ENCODE measurements around the gene PPP1R13L. TPM values are rescaled to one million over a fixed set of nuclear protein-coding genes. Genes with fewer than 3 reads are reported as not detected.
A peak's percentile ranks its signal among the peaks of the same experiment; 100 is the strongest.

PPP1R13L gene
- total and polyA plus RNA-seq, 8 donors: 12.9 to 51.4 (median 17.0) TPM

DNA sequence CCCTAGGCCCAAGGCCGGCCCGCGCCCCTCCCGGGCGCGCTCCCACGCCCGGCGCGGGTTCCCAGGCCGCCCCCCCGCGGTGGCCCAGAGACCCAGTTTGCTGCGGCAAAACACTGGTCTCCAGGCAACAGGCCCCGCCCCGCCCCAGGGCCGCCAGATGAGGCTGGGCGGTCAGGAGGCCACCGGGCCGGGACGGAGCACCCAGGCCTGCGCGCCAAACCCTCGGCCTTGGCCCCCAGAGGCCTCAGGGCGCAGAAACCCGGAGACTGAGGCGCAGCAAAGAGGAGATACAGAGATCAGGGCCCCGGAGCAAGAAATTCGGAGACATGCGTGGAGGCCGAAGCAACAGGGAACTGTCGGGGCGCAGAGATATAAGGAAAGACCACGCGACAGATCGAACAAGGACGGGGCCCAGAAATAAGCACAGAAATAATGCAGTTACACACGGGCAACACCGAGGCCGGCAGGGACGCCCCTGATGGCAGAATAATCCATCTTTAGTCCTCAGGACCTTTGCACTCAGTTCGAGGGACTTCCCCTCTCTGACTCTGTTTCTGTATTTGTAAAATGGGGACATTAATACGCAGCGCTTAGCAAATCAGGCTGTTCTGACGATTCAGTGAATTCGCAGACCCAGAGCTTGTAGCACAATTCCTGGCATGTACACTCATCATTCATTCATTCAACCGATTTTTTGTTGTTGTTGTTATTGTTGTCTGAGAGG is 39.6 kb upstream of the PPP1R13L start:
- H3K27me3 ChIP-seq: no peaks in the 10 kb centered on the region
- no peaks in the 10 kb centered on the region for H3K36me3 ChIP-seq
- ATAC-seq (peak; percentile 77), DNase-seq (peak; percentile 93 to 99 (median 94))
- TF ChIP-seq, protein P1, sequence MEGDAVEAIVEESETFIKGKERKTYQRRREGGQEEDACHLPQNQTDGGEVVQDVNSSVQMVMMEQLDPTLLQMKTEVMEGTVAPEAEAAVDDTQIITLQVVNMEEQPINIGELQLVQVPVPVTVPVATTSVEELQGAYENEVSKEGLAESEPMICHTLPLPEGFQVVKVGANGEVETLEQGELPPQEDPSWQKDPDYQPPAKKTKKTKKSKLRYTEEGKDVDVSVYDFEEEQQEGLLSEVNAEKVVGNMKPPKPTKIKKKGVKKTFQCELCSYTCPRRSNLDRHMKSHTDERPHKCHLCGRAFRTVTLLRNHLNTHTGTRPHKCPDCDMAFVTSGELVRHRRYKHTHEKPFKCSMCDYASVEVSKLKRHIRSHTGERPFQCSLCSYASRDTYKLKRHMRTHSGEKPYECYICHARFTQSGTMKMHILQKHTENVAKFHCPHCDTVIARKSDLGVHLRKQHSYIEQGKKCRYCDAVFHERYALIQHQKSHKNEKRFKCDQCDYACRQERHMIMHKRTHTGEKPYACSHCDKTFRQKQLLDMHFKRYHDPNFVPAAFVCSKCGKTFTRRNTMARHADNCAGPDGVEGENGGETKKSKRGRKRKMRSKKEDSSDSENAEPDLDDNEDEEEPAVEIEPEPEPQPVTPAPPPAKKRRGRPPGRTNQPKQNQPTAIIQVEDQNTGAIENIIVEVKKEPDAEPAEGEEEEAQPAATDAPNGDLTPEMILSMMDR (IDR thresholded peaks at IDR 0.05): no peak
- H3K4me1 ChIP-seq: peaks cover 10 to 56% of the 10 kb centered on the region in 2 donors
- intact Hi-C loops (cut with DNase I): loop anchor here (5.0 kb wide), 2 partner anchors 33 to 38 kb away; no protein-coding TSS in a partner anchor
- H3K9me3 ChIP-seq: no peaks in the 10 kb centered on the region
- peak overlapping the region; percentile 88 to 94 for H3K27ac ChIP-seq
- H3K4me3 ChIP-seq: peak overlapping the region; percentile 34 to 38

DNA sequence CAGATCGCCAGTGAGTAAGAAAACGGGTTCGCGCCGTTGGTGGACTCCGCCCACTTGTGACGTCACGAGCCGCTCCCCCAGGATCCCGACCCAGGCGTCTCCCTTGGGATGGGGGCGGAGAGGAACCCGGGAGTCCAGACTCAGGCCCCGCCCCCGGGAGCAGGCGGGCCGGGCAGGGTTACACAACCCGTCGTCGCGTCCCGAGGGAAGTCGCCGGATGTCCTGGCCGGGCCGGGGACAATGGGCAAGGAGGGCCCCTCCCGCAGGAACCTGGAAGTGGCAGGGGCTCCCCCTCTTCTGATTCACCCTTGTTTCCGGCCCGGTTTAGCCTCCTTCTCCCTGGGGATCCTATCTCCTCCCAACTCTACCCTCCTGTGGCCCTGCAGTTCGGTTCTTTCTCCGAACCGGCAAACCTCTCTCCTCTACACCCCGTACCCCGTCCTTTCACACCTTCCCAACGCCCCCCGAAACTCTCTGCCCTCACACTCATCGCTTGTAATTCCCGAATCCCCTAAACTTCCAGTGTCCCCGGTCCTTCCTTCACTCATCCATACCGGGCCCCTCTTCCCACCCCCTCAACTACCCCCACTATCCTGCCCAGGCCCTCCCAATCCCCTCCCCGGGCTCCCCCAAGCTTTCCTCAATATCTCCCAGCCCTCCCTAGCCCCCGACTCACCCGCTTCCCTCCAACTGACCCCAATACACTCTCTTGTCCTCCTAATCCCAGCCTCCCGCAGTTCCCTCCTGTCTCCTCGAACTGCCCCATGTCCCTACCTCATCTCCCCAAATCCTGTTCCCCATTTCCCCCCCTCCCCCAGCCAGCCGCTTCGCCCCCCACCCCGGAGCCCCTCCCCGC is 38.8 kb upstream of the PPP1R13L start:
- no peaks in the 10 kb centered on the region for H3K36me3 ChIP-seq
- TF ChIP-seq, protein P1 (IDR thresholded peaks at IDR 0.05): no peak
- DNase-seq: peak; percentile 90 to 98 (median 97)
- peak overlapping the region; percentile 34 to 38 for H3K4me3 ChIP-seq
- no peaks in the 10 kb centered on the region for H3K27me3 ChIP-seq
- H3K4me1 ChIP-seq: peaks cover 10 to 57% of the 10 kb centered on the region in 2 donors
- intact Hi-C loops (cut with DNase I): loop anchor here (5.0 kb wide), 2 partner anchors 34 to 39 kb away; no protein-coding TSS in a partner anchor
- no peaks in the 10 kb centered on the region for H3K9me3 ChIP-seq
- peak overlapping the region; percentile 88 to 94 for H3K27ac ChIP-seq
- peak; percentile 85 for ATAC-seq

DNA sequence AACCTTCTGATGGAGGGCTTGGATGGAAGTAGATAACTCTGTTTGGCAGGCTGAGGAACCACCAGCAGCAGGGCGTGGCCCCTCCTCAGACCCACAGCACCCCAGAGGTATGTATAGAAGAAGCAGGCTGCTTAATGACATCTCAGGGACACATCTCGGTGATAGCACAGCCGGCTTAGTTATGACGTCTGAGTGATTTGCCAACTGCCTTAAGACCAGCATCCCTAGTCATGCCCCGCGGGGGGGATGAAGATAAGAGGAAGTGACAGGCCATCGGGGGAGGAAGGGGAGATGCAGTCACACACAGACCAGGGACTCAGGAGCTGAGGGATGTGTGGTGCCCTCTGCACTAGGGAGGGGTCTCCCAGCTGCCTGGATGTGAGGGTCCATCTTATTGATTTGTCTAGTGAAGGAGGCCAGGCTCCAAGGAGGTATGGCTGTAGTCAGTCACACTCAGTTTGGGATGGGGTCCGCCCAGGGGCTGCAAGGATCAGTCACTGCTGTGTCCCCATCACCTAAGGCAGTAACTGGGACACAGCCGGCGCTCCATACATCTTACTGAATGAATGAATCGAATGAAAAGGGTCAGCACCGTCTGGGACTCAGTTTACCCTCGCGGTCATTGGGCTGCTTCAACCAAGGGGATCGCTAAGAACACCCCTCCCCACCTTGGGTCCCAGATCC is 38.1 kb upstream of the PPP1R13L start:
- DNase-seq: peak in 3 of 4 donors; percentile 69 to 81 (median 80)
- peak overlapping the region; percentile 88 to 94 for H3K27ac ChIP-seq
- no peaks in the 10 kb centered on the region for H3K27me3 ChIP-seq
- no peaks in the 10 kb centered on the region for H3K9me3 ChIP-seq
- peaks cover 10 to 58% of the 10 kb centered on the region in 2 donors for H3K4me1 ChIP-seq
- TF ChIP-seq, protein P1 (IDR thresholded peaks at IDR 0.05): no peak
- no peaks in the 10 kb centered on the region for H3K36me3 ChIP-seq
- intact Hi-C loops (cut with DNase I): loop anchor here (5.0 kb wide), 2 partner anchors 34 to 39 kb away; no protein-coding TSS in a partner anchor
- ATAC-seq: peak; percentile 4
- H3K4me3 ChIP-seq: peak overlapping the region in 1 of 2 donors; percentile 34

GRCh38 chr19:45442408-45442777 is 37.5 kb upstream of the PPP1R13L start:
- peak overlapping the region; percentile 88 to 94 for H3K27ac ChIP-seq
- no peak overlapping the region for H3K4me3 ChIP-seq
- H3K4me1 ChIP-seq: peaks cover 10 to 58% of the 10 kb centered on the region in 2 donors
- no peaks in the 10 kb centered on the region for H3K36me3 ChIP-seq
- H3K9me3 ChIP-seq: no peaks in the 10 kb centered on the region
- TF ChIP-seq, protein P1 (IDR thresholded peaks at IDR 0.05): no peak
- H3K27me3 ChIP-seq: no peaks in the 10 kb centered on the region
- DNase-seq: no peak
- intact Hi-C loops (cut with DNase I): loop anchor here (5.0 kb wide), 2 partner anchors 35 to 40 kb away; no protein-coding TSS in a partner anchor
- no peak for ATAC-seq
